ENCODE data around the gene FAM3C.
"Not testable (repeated sequence)": the region's sequence is repeated elsewhere in the genome, so short reads cannot be mapped to it uniquely, and the experiment has no call there.

The FAM3C gene, protein sequence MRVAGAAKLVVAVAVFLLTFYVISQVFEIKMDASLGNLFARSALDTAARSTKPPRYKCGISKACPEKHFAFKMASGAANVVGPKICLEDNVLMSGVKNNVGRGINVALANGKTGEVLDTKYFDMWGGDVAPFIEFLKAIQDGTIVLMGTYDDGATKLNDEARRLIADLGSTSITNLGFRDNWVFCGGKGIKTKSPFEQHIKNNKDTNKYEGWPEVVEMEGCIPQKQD
- total RNA-seq = 3.1 to 5.7 reads per million in 2 donors

DNA sequence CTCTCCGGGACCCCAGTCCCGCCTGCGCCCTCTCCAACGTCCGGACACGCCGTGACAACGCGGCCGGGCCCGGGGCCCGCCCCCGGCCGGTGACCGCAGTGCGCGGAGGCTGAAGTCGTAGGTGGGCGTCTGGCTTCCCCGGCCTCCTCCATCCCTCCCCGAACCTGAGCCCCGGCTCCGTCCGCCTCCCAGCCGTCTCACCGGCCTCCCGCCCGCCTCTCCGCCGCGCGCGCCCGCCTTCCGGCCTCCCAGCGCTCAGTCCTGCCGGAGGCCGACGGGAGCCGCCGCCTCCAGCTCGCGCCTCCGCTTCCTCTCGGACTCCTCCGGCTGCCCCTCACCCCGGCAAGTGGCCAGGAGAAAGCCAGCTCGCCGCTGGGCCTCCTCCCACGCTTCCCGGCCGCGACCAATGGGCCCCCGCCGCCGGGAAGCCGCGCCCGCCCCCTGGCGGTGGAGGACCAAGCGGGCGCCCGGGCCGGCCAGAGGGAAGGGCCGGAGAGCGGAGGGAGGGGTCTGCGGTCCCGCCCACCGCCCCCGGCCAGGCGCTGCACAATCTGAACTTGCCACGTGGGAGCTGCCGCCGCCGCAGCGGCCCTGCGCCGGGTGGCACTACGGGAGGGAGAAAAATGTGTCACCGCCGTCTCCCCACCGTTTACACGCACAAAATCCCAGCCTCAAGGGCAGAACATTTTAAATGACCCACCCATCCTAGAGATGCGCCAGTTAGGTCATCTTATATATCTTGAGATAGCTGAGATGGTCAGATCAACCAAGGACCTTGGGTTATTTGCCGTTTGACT lies at the start of gene FAM3C:
Gene FAM3C, minus strand, starts transcription at position 348 of the 797 bp plus-strand sequence. CDS start 13,339 bp downstream, outside the sequence.
- peak; percentile 60 to 88 (median 77) for DNase-seq

DNA sequence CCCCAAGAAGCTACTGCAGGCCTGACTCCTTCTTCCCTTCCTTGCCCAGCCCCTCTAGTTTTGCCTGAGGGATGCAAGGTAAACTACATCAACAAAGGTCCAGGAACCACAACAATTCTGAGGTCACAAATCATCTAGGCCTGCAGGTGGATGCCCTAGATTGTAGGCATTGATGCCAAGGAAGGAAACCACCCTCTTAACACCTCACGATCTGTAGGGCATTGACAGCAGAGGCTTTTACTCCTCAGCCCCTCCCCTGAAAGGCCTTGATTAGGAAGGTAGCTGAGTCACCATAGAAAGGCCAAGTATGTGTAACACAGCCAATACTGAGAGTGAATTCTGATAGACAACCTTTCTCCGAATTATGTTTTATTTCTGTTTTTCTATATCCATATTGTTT lies 46.7 kb upstream of the FAM3C start:
- peak in 2 of 5 experiments; percentile 68 to 73 for DNase-seq

DNA sequence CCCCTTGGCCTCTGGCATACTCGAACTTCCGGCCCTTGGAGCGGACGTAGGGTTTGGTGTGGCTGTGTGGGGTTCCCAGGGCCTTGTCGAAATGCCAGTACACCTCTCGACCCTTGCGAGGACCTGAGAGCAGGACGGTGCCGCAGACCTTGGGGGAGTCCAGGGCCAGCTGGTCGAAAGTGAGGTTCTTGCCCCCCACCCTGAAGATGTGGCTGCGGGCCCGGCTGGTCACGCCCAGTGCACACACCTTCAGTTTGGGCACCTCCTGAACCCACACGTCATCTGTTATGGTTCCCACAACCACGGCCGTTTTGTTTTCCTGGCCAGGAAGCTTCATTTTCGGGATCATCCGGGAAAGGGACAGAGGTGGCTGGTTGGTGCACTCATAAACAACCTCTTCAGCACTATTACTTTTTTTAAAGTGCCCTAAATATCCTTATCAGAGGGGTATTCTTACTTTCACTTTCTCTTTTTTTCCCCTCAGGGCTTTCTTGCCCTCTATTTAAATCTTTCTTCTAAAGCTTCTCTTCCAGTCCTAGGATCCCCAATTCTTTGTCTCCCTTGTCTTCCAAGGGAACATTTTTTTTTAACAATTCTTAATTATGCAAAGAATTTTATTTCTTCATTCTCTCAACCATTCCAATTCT lies 44.9 kb upstream of the FAM3C start:
- DNase-seq = peak in 2 of 5 experiments; percentile 7 to 22

DNA sequence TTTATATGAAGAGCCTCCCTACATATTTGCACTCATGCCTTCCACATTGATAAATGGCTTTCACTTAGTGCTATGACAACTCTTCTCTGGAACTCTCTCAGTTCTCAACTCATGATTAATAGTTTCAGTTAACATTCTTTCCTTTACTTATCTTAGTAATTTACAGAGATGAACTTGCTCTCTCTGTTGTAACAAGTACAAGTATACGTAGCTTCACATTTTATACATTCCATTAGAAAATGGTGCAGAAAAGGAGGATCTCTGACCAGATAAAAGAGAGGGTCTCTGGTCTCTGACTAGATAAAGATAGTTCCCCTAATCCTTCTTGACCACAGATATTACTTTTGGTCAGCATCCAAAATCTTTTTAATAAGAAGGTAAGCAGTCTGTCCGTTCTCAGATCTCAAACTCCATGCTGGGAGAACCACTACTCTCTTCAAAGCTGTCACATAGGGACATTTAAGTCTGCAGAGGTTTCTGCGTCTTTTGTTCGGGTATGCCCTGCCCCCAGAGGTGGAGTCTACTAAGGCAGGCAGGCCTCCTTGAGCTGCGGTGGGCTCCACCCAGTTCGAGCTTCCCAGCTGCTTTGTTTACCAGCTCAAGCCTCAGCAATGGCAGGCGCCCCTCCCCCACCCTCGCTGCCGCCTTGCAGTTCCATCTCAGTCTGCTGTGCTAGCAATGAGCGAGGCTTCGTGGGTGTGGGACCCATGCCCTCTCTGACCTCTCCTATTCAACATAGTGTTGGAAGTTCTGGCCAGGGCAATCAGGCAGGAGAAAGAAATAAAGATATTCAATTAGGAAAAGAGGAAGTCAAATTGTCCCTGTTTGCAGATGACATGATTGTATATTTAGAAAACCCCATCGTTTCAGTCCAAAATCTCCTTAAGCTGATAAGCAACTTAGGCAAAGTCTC lies 42.2 kb upstream of the FAM3C start:
- peak; percentile 15 to 87 (median 49) for DNase-seq

DNA sequence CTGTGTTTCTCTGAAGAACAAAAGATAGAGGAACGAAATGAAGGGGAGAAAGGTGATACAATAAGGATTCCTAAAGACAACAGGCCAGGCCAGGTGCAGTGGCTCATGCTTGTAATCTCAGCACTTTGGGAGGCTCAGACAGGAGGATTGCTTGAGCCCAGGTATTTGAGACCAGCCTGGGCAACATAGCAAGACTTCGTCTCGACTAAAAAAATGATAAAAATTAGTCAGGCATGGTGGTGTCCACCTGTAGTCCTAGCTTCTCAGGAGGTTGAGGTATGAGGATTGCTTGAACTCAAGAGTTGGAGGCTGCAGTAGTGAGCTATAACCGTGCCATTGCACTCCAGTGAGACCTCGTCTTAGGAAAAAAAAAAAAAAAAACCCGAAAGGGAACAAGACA lies 41.4 kb upstream of the FAM3C start:
- no peak for DNase-seq

DNA sequence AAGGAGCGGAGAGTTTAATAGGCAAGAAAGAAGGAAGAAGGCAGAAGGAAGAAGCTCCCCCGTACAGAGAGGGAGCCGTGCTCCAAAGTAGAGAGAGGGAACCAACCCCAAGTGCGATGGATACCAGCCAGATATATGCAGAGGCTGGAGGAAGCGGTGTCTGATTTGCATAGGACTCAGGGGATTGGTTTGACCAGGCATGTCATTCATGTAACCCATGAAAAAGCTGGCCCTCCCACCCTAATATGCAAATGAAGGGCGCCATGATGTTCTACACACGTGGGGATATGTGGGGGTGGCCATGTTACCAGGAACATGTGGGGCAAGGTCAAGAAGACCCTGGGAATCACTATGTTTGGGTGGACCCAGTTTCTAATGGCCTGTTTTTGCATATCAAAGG lies 40.6 kb upstream of the FAM3C start:
- DNase-seq = no peak

DNA sequence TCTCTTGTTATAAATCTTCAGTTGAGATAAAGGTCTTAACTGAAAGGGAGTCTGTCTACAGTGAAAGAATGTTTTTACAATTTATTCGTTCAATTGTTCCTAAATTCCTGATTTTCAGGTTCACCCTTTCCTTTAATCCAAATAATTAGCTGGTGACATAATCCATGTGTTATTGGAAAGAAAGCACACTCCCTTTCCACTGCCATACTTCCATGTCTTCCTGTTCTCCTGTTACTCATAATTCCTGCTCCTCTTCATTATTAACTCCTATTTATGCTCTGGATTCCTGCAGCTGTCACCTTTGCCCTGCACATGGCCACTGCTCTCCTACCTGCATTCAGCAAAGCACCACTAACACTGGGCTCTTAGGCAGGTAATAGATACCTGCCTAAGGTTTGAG lies 40.0 kb upstream of the FAM3C start:
- DNase-seq = no peak

DNA sequence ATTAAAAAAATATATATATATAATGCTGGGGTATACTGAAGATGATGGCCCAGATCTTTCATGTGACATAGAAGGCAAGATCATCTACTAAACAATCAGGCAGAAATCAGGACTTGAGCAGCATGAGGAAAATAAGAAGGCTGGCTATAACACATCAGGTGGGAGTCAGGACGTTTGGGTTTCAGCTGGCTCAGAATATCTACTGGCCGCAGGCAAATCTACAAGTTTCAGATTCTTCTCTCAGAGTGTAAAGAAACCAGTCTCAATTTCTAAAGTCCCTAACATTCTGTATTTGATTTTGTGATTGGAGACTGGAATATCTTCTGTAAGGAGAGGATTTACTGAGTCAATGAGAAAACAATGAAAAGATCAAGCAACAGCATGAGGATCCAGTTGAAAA lies 37.7 kb upstream of the FAM3C start:
- DNase-seq = no peak

DNA sequence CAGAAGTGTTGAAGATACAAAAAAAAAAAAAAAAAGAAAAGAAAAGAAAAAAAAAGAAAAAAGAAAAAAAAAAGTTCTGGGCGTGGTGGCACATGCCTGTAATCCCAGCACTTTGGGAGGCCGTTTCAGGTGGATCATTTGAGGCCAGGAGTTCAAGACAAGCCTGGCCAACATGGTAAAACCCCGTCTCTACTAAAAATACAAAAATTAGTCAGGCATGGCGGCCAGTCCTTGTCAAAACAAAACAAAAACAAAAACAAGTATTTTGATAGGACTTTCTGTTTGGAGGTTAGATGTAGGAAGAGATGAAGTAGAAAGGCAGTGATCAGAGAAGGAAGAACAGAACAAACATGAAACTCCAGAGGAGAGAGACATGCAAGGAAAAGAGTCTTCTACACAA lies 36.4 kb upstream of the FAM3C start:
- not testable (repeated sequence) for DNase-seq

DNA sequence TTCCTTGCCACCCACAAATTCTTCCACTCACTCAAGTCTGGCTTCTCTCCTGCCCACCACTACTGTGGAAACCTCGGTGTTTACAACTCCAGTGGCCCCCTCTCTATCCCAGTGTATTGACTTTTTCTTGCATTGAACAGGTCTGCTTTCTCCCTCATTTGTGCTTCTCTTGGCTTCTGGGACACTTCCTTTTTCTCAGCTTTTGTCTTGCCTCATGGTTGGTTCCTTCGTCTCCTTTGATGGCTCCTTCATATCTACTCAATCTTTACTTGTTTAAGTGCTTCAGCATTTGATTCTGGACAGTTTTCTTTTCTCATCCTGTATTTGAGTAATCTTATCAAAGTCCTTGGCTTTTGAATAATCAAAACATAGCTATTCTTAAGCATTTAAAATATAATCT lies 35.9 kb upstream of the FAM3C start:
- DNase-seq = no peak

DNA sequence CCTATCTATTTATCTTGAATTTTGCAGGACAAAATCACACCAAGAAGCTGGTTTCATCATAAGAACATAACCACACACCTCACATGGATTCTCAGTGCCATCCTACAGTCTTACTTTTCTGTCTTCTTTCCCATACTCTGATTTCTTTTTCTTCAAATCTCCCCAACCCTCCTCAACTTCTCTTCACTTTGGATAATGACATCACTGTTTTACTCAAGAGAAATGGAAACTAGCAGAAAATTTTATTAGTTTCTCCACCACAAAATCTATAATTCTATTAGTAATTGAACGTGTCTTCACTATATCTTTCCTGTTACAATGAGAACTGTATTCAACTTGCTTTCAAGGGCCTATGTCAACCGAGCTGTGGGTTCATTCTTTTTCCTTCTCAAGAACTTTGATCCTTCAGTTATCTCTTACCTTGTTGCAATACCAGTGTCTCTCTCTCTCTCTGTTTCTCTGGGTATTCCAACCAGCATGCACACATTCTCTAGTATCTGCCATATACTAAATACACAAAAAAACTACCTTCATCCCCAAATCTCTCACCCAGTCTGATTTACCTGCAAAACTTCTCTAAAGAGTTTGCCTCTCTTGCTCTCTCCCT lies 35.4 kb upstream of the FAM3C start:
- no peak for DNase-seq

DNA sequence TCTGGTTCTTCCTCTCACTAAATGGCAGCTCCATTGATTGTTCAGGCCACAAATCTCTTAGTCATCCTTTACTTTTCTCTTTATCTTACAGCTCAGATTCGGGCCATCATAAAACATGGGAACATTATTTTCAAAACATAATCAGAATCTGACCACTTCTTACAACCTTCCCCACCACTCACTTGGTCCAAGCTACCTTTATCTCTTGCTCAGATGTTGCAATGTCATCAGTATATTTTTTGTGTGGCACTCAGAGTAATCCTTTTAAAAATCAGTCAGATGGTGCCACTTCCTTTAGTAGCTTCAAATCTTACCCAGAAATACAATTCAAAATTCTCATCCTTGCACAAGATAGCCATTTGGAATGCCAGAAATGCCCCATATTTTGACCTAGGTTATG lies 34.5 kb upstream of the FAM3C start:
- DNase-seq = no peak

DNA sequence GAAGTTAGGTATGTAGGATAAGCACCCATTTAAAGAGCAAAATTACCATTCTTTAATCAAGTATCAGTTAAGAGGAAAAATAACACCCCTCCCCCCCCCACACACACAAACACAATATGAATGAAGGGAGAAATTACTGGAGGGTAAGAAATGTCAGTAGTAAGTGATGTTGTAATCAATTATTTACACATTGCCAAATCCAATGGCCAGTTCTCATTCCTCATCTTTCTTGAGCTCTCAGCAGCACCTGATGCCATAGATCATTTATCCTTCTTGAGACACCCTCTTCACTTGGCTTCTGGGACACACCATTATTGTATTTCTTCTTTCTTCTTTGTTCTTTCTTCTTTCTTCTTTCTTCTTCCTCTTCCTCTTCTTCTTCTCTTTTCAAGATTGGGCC lies 33.7 kb upstream of the FAM3C start:
- no peak for DNase-seq

DNA sequence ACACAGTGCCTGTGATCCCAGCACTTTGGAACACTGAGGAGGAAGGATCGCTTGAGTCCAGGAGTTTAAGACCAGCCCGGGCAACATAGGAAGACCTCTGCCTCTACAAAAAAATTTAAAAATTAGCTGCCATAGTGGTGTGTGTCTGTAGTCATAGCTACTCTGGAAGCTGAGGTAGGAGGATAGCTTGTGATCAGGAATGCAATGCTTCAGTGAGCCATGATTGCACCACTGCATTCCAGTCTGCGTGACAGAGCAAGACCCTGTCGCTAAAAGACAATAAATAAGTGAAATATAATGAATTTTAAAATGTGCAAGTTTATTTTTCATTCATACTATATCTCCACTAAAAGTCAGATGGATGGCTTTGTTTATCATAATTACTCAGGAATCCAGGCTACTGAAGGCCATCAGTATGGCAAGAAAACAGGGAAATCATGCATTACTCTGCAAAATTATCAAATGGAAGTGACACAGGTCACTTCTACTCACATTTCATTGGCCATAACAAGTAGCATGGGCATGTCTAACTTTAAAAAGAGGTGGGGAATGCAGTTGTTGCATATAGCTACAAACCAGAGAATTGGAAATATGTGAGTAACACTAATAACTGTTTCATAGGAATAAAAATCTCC lies 32.9 kb upstream of the FAM3C start:
- no peak for DNase-seq

DNA sequence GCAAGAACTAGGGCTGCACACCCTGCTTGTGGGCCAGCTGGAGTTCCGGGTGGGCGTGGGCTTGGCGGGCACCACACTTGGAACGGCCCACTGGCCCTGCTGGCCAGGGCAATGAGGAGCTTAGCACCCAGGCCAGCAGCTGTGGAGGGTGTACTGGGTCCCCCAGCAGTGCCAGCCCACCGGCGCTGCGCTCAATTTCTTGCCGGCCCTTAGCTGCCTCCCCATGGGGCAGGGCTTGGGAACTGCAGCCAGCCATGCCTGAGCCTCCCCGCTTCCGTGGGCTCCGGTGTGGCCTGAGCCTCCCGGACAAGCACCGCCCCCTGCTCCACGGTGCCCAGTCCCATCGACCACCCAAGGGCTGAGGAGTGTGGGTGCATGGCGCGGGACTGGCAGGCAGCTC lies 25.6 kb upstream of the FAM3C start:
- DNase-seq = not testable (repeated sequence)

DNA sequence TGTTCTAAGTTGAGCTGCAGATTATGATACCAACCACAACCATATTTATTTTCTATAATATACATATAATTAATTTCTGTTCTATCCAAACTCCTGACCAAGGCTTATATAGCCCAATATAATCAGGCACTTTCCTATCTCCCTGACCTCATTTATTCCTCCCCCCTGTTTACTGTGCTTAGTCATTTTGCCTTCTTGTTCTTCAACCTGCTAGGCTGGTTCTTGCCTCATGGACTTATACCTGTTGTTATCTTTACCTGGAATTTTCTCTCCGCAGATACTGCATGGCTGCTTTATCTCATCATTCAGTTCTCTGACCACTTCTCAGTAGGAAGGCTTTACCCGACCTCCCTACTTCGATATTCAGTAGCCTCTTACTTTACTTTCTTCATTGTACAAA lies 24.9 kb upstream of the FAM3C start:
- no peak for DNase-seq

DNA sequence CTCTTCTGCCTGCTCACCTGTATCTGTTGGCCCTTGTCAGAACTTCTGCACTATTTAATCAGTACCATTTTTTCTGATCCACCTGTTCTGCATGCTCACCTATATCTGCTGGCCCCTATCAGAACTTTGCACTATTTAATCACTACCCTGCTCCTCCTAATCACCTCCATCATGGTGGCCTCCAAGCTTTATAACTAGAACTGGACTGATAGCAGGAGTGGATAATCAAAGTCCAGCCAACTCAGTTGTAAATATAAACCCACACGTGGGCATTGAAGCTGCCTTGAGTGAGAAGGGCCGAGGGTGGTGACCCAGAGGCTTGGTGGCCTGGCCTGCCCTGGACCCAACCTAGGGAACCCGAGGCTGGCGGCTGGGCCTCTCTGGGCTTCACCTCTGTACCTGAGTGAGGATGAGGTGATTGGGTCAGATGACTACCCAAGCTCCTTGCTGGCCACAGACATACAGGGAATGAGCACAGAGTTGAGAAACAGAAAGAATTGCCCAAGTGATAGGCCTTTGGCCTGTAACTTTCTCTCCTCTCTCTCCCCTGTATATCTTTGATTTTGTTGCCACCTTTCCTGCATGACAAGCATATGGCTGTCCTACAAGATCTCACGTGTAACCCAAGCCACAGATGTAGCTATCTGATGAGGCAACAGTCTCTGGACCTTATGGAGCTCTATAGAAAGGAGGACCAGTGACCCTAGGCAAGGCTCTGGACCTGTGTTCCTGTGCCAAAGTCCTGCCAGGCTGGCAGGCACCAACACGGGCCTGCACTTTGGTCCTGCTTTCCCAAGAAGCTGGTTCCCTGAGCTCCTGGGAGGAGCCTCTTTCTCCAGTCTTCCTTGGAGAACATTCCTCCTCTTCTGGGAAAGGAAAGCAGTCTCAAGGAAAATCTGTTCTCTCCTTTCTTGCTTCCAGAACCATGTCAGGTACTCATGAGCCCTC lies 23.4 kb upstream of the FAM3C start:
- no peak for DNase-seq

DNA sequence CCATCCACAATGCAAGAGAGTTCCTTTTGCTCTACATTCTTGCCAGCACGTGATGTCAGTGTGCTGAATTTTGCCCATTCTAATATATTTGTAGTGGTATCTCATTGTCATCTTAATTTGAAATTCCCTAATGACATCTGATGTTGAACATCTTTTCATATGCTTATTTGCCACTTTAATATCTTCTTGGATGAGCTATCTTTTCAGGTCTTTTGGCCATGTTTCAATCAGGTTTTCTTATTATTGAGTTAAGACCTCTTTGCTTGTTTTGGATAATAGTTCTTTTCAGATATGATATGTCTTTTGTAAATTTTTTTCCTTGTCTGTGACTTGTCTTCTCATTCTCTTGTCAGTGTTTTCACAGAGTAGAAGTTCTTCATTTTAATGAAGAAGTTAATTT lies 20.4 kb upstream of the FAM3C start:
- DNase-seq = no peak

DNA sequence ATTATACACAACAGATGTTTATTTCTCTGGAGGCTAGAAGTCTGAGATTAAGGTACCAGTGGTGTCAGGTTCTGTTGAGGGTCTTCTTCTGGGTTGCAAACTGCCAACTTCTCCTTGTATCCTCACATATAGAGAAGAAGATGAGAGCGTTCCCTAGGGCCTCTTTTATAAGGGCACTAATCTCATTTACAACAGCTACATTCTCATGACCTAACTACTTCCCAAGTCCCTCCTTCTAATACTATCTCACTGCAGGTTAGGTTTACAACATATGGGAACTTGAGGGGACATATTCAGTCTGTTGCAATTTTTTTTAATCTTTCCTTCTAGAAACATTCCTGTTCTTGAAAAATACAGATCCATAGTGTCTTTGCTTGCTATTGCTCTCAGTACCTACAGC lies 18.3 kb upstream of the FAM3C start:
- DNase-seq = no peak

DNA sequence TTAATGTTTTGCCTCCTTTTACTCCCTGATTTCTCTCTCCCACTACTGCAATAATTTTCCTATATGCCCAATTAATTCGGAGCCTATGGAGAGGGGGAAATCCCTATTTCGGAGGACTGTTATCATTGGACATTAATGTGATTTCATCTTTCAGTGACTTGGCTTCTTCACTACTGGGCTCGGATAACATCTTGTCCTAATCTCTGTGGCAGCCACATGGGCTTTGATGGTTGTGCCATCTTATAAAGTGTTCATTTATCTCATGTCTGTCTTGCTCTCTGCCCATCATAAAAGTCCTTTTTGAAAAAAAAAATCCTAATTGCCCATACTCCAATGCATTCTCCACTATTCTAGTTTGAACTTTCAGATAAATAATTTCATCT lies 15.5 kb upstream of the FAM3C start:
- DNase-seq = no peak
